Stromal cell of bone marrow (primary cell): Measurements from ENCODE around the gene KRT4.

Experiments
- DNase-seq: peaks from one replicate; pipeline ENCODE4 v3.0.0-alpha.2; 2012; ENCODE audit warnings: low read depth

The KRT4 gene

DNA sequence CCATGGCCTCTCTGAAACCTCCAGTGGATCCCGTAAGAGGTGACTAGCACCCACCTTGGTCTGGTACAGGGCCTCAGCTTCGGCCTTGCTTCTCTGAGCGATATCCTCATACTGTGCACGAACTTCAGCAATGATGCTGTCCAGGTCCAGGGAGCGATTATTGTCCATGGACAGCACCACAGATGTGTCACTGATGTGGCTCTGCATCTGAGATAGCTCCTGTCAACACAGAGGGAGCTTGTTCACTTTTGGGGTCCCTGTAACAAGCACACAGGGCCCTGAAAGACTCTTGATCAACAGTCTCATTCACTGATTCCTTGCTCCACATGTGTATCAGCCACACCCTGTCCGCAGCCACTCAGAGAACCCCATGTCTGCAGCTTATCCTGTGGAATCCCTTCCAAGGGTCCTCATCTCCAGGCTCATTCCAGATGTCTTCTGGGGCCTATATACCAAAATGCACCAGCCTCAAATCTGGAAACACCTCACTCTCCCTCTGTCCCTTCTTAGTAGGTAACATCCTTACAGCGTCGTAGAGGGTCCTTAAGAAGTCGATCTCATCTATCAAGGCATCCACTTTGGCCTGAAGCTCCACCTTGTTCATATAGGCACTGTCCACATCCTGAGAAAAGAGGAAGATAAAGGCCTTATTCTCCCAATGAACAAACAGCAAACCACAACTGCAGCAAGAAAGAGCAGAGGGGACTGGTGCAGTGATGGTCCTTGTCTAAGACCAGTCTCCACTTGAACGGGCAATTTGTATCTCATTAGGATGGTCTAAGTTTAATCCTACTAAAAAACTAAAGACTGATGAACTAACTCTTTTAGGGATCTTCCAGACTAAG, 21.5 kb downstream of the KRT4 start:
- no peak for DNase-seq

DNA sequence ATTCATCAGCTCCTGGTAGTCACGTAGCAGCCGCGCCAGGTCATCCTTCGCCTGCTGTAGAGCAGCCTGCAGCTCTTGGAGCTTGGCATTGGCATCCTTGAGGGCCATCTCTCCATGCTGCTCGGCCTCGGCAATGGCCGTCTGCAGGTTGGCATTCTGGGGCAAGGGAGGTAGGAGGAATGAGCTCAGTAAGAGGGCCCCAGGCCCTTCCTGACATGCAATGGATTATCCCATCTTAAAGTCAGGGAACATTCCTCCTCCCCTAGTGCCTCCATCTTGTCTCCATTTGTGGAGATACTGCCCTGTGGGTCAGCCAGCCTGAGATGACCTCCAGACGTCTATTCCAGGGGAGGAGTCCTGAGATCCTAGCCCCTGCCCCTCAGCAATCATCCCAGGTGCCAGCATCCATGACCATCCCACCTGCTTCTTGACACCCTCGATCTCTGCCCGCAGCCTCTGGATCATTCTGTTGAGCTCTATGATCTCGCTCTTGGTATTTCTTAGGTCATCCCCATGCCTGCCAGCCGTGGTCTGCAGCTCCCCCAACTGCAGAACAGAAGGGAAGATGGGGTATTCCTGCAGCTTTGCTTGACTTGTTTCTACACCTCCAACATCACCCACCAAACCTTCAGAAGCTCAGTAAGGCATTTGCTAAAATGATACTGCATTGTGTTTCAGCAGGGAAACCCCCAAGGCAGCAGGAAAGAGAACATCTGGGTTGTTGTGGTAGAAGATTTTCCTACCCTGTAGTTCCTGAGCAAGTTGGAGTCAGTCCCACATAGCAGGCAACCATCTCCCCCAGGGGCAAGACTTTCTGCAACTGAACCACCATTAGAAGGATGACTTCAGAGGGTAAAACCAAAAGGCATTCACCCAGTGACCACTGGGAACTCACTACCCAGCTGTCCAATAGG, 22.4 kb downstream of the KRT4 start:
- DNase-seq, result no peak

DNA sequence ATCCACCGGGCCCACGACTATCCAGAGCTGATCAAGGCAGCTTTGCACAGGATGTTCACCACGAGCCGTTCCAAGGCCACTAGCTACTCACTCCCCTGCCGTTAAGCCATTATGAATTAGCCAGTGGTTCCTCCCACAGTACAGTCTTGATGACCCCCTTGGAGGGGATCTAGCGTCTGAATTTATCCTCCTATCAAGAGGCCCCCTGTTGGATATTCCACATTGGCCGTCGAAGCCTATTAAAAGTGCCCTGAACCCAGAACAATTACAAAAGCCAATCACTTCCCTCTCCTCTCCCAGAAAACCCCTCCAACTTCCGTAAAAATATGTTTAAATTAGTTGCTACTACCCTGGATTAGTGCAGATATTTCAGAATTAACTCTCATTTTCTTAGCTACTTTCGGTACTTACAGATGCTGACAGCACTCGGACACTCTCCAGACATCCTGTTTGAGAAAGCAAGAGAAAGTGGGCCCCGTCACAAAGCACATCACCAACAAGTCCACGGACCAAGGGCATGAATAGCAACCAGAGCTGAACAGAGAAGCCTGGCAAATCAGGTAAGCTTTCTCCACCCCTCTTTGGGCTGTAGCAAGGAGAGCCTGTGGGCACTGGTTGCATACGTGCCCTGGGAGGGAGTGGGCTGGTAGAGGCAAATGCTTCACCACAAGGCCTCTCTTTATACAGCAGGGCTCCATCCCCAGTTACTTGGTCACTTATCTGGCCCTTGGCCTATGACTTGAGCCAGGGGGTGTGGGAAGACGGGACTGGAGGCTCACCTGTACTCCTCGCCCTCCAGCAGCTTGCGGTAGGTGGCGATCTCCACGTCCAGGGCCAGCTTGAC, 23.3 kb downstream of the KRT4 start:
- DNase-seq, result no peak

DNA sequence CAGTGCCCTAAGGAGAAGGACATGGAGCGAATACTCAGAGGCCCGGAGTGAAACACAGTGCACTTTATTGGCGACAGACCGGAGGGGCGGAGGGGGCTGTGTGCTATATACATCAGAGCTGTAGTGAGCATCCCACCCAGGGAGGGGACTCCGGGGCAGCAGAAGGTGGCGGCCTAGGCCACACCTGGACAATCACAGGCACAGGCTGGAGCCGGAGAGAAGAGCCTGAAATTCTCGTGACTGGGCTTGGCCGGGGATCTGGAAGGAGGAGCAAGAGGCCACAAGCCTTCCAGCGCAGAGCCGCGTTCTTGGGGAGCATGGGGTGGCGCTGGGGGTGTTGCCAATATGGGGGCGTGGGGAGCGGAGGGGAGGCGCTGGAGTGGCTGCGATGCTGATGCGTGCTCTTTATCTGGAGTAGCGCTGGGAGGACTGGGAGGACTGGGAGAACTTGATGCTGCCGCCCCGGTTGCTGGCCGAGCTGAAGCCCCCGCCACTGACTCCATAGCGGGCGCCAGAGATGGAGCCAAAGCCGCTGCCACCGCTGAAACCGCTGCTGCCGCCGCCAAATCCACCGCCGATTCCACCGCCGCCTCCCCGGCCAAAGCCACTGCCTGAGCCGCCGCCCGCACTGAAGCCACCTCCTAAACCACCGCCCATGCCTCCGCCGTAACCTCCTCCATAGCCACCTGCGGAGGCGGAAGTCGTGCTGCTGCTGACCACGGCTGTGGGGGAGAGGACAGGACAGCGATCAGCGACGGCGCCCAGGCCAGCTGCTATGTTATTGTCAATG, 24.1 kb downstream of the KRT4 start:
- no peak for DNase-seq

DNA sequence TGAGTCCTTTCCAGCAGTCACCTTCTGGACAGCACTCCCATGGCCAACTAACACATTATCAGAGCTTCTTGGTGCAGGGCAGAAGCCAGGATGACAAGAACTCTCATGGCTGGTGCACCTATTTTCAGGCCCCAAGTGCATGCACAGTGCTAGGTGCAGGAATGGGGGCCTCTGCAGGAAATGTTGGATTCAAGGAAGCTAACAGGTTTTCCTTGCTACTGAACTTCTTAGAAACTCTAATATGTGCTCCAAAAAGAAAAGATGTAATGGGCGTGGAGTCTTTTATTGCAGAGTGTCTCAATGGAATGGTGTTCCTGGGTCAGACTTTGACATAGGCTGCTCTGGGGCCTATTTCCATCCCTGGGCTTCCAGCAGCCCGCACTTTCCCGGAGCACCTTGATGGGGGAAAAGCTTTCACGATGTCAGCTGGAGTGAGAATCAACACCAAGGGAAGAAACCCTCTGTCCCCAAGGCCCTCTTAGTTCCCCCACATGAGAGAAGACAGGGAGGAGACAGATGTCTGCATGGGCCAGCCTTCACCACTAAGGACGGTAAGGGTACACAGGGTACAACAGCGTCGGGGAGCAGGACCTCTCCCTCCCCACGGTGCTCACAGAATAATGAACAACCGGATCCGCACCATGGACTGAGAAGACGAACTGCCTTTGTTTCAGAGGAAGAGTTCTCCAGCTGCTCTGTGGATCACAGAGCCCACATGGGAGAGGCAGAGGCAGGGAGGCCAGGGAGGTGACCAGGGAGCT, 24.9 kb downstream of the KRT4 start:
- DNase-seq, result no peak

DNA sequence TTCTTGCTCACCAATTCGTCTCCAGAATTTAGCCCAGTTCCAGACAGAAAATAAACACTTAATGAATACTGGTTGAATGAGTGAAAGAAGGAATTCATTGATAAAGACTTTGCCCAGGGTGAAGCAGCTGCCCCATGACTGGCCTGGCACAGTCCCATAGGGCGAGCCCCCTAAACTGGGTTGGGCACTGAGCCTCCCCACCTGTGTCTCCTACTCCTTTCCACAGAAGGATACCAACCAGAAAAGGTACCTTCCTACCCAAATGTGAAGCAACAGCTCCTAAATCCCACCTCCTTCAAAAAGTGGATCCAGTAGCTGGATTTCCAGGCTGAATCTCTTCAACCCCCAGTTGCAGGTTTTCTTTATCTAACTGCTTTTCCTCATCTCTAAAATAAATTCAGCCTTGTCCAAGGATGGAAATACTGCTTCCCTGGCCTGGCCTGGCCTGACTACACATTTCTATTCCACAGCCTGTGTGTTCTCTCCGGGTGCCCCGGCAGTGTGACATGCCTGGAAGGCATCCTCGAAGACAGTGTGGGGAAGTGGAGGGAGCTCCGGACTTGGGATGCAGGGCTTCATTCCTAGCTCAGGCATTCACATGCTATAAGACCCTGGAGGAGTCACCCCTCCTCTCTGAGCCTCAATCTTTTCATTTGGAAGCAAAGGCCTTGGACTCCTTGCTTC, 25.6 kb downstream of the KRT4 start:
- DNase-seq, result no peak

DNA sequence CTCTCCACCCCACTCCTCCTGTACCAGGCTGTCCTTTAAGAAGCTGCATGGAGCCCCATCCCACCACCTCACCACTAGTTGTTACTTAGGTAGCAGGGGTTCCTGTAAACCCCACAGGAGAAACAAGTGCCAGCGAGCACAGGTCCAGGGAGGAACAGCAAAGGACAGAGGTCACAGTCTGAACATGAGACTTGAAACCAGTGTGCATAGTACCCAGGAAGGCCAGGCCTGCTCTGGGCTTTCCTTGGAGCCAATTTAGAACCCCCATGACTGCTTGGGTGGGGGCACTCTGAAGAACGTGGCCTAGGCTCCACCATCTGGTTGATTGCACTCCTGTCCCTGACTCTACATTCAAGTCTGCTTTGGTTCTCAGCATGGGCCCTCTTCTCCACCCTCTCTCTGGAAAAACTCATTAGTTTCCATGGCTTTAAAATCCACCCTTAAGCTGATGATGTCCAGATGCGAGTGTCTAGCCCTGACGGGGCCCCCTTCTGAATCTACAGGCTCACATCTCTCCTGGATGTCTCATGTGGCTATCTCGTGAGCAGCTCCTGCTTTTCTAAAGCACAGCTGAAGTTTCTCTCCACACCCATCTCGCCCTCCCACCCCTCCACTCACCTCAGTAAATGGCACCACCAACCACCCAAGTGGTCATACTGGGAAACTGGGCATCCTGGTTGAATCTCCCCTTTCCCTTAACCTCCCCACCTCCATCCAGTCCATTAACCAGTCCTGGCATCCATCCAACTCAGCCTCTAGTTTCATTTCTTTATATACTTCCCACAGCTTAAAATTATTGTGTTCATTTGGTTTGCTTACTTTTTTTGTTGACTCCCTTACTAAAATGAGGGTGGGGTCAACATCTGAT, 26.4 kb downstream of the KRT4 start:
- DNase-seq, result no peak

DNA sequence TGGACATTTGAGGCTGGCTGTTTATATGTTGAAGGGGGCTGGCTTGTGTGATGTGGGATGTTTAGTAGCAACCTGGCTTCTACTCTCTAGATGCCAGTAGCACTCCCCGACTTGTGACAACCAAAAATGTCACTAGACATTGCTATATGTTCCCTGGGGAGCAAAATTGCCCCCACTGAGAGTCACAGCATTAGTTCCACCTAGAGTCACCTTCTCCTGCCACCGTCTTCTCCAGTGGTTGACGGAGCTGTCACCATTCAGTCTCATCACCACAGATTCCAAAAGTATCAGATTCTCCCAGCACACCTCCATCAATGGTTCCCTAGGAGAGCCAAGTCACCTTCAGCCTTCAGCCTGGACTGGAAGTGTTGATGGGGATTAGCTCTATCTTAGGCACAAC, 29.0 kb downstream of the KRT4 start:
- DNase-seq, result no peak

DNA sequence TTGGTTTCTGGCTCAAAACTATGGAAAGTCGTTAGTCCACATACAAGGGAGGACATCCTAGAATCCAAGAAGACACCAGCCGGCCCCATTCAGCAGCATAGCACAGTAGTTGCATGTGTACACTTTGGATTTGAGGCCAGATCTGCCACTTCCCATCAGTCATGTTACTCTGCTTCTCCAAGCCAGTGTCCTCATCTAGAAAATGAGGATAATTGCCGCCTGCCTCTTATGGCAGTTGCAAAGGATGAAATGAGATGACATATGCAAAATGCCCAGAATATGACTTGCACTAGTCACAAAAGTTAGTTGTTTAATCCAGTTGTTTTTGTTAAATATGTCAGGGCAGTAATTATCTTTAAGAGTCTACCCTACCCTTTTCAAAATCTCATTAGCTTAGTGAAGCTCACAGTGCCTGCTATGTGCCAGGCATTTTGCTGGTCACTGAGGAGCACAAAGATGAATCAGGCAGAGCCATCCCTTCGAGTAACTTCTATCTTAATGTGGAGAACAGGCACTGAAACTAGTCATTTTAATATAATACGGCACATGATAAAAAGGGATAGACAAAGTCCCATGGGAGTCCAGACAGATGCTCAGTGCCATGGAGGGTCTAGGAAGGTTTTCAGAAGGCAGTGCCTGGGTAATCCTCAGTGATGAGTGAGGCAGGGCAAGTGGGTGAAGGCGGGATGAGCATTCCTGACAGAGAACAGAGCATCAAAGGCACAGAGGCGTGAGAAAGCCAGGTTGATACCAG, 30.2 kb downstream of the KRT4 start:
- DNase-seq, result no peak

DNA sequence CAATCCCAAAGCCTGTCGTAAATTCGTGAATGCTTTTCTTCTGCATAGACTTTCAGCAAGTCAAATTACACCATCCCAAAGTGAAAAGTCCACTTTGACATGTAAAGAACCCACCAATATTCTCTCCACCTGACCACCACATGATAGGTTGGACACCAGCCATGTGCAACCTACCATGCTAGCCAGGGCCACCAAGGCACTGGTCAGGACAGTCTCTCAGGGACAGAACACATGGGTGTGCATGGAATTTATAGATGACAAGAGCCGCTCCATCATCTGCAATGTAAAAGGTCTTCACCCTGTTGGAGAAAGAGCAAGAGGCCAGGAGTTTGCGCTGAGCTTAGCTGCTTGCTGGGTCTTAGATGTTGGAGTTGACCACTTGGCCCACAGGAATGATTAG, 31.4 kb downstream of the KRT4 start:
- no peak for DNase-seq

DNA sequence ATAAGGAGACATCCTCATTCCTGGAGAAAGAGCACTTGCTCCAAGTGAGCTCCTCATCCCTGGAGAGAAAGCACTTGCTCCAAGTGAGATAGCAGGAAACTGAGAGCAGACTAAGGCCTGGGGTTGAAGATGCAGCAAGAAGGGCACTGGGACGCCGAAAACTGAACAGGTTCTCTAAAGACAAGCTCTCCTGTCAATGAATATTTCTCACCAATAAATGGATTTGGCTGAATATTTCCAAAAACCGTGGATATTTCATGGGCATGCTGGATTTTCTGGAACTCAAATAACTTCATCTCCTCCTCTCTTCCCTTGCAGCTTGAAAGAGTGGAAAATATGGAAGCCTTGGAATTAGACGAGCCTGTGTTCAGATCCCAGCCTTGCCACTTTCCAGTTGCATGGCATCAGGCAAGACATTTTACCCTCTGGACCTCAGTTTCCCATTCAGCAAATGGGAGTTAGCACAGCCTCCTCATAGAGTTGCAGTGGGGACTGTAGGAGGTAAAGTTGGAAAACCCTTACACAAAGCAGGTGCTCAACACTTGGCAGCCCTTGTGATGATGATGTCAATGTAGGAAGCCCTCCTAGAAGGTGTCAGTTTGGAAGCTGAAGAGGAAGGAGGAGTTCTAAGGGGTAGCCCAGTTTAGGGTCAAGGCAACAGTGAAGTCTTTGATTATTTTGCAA, 32.4 kb downstream of the KRT4 start:
- no peak for DNase-seq

DNA sequence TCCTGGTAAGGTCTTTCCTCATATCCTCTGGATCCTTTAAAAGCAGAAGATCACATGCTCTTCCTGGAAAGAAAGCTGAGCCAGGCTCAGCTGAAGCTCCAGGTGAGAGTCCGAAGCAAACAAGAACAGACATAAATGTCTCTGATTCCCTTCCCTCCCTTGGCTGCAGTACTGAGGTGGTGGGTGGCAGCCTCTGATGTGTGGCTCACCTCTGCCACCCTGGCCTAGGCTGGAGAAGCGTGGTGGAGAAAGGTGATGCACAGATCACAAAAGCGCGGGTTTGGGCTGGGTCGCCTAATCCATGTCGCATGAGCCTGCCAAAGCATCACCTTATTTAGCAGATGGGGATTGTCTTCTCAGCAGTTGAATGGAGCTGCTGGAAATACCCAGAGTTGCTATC, 34.0 kb downstream of the KRT4 start:
- DNase-seq, result no peak

DNA sequence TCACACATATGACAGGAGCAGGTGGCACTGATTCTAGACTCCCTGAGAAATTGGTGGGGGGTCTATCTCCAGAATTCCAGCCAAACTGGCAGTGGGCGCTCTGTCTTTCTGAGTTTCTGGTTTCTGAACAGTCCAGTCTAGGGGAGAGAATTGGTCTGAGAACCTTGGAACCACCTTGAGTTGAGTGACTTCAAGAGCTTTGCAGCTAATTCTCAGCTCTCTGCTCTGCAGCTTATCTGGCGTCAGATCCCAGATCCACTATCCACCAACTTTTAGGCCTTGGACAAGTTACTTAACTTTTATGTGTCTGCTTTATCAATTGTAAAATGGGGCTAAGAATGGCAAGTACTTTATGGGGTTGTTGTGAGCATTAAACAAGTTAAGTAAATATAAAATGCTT, 35.1 kb downstream of the KRT4 start:
- no peak for DNase-seq

DNA sequence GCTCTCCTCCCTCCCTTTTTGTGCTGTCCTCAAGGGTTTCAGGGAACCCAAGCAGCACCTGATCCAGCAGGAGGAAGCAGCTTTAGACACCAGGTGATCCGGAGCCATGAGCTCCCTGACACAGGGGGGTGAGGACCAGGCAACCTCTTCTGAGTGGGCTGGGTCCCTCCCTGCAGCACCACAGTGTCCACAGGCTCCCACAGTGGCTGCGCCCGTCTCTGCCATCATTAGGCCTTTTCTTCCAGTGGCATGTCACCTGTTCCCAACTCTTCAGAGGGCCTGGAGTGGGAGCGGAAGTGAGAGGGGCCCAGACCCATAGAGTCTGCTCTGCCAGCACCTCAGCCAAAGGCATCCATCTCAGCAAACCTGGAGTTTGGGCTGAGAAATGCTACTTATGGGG, 36.4 kb downstream of the KRT4 start:
- no peak for DNase-seq

DNA sequence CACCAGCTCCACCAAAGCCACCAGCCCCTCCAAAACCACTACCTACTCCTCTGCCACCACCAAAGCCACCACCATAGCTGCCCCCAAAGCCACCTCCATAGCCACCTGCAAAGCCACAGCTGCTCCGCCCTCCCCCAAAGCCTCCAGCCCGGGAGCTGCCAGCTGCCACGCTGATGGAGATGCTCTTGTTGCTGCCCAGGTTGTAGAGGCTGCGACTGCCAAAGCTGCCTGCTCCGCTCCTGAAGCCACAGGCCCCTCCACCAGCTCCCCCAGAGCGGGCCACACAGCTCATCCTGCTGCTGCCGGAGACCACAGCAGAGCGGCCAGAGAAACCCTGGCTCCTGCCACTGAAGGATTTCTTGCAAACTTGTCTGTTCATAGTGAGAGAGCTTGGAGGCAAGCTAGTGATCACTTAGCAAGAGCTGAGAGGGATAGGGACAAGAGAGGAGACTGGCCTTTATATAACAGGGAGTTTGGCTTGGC, 37.0 kb downstream of the KRT4 start, which contains the start of gene KRT76:
KRT76 (minus strand) TSS at position 433 of the 483 bp plus-strand sequence; CDS start at position 379, 54 bp downstream.
- no peak for DNase-seq

DNA sequence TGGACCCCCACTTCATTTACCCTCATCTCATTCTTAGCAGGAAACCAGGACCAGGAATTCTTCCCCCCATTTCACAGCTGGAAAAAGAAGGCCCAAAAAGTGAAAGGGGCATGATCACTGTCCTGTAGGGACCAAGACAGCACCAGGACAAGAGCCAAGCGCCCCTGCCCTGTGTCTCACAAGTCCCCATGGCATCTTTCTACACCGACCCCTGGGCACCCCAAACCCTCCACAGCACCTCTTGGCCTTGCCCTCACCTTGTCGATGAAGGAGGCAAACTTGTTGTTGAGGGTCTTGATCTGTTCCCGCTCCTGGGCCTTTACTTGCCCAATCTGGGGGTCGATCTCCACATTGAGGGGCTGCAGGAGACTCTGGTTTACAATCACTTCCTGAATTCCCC, 37.5 kb downstream of the KRT4 start:
- DNase-seq, result no peak

DNA sequence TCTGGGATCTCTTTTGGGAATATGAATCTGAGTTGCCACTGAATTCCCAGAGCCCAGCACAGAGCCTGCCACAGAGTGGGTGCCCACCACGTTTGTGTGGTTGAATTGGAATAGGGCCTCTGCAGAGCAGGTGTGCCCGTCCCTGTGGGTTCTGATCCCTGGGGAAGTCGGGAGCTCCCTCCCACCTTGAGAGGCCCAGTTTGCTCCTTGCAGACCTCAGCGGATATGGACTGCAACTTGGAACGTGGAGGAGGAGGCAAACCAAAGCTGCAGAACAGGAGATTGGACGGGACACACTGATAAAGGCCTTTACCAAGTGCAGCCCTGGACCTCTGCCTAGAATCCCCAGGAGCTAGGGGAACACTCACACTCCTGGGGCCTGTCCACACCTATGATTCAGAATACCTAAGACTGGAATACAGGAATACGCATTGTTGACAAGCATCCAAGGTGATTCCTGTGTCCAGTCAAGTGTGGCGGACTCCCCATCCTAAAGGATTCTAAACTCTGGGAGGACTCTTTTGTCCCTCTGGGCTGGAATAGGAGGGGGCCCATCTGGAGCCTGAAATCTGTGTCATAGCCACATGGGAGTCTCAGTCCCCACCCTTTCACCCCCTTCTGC, 39.2 kb downstream of the KRT4 start:
- no peak for DNase-seq
